Loucy (cell line): ENCODE data around the gene CSRP1.

Source experiments
- H2AFZ ChIP-seq: fragments of 200-600 bp; sonication (generic); 2 replicates; pipeline ENCODE4 v1.6.0; 2016; ENCODE audit warnings: antibody characterized with exemption, mild to moderate bottlenecking, low read length, moderate library complexity
- H3F3A ChIP-seq: fragments of 200-600 bp; 2 replicates; pipeline ENCODE4 v1.6.0; 2016; ENCODE audit warnings: antibody characterized with exemption, low read depth, mild to moderate bottlenecking
- H3K27me3 ChIP-seq: fragments of 200-600 bp; sonication (generic); 2 replicates; pipeline ENCODE4 v1.6.1; 2014; ENCODE audit warnings: low read length, mild to moderate bottlenecking; ENCODE audit not compliant: insufficient read depth, poor library complexity, severe bottlenecking
- H3K36me3 ChIP-seq: fragments of 200-600 bp; sonication (generic); 2 replicates; pipeline ENCODE4 v1.6.1; 2016; ENCODE audit warnings: low read length; ENCODE audit not compliant: insufficient read depth
- H3K4me1 ChIP-seq: fragments of 200-600 bp; sonication (generic); 2 replicates; pipeline ENCODE4 v1.5.1; 2014; ENCODE audit warnings: low read length, mild to moderate bottlenecking; ENCODE audit not compliant: insufficient read depth, poor library complexity, severe bottlenecking
- H3K4me2 ChIP-seq: fragments of 200-600 bp; sonication (generic); 2 replicates; pipeline ENCODE4 v1.6.0; 2014; ENCODE audit warnings: antibody characterized with exemption, low read length, low read depth, mild to moderate bottlenecking; ENCODE audit not compliant: poor library complexity, severe bottlenecking
- H3K4me3 ChIP-seq: fragments of 200-600 bp; sonication (generic); 2 replicates; pipeline ENCODE4 v1.5.1; 2014; ENCODE audit warnings: low read length, mild to moderate bottlenecking, mixed read lengths; ENCODE audit not compliant: poor library complexity, severe bottlenecking
- H3K79me2 ChIP-seq: fragments of 200-600 bp; sonication (generic); 2 replicates; pipeline ENCODE4 v1.6.1; 2014; ENCODE audit warnings: low read length; ENCODE audit not compliant: insufficient read depth
- H3K9ac ChIP-seq: fragments of 200-600 bp; sonication (generic); 2 replicates; pipeline ENCODE4 v1.6.0; 2014; ENCODE audit warnings: mild to moderate bottlenecking, low read depth, low read length, moderate library complexity; ENCODE audit not compliant: poor library complexity, severe bottlenecking
- H3K9me2 ChIP-seq: fragments of 200-600 bp; sonication (generic); replicated peaks from 2 replicates; pipeline ENCODE4 v1.6.1; 2016; ENCODE audit warnings: low read depth, low read length, mixed read lengths
- H3K9me3 ChIP-seq: fragments of 200-600 bp; sonication (generic); 2 replicates; pipeline ENCODE4 v1.6.1; 2014; ENCODE audit warnings: mild to moderate bottlenecking, antibody characterized with exemption, low read length, low read depth; ENCODE audit not compliant: insufficient read depth
- H4K20me1 ChIP-seq: fragments of 200-600 bp; sonication (generic); 2 replicates; pipeline ENCODE4 v1.6.0; 2014; ENCODE audit warnings: antibody characterized with exemption, low read length, mild to moderate bottlenecking; ENCODE audit not compliant: insufficient read depth, poor library complexity, severe bottlenecking
- EZH2phosphoT487 ChIP-seq: fragments of 200-600 bp; IDR thresholded peaks from 2 replicates; pipeline ENCODE4 v1.6.1; 2018; ENCODE audit warnings: antibody characterized with exemption, mild to moderate bottlenecking, moderate library complexity, borderline replicate concordance
- TF ChIP-seq, protein P1 (sequence below): fragments of 200-600 bp; sonication (generic); conservative IDR thresholded peaks from 2 replicates; pipeline ENCODE4 v1.5.1; 2014; ENCODE audit warnings: mild to moderate bottlenecking, antibody characterized with exemption, low read length

Gene CSRP1

DNA sequence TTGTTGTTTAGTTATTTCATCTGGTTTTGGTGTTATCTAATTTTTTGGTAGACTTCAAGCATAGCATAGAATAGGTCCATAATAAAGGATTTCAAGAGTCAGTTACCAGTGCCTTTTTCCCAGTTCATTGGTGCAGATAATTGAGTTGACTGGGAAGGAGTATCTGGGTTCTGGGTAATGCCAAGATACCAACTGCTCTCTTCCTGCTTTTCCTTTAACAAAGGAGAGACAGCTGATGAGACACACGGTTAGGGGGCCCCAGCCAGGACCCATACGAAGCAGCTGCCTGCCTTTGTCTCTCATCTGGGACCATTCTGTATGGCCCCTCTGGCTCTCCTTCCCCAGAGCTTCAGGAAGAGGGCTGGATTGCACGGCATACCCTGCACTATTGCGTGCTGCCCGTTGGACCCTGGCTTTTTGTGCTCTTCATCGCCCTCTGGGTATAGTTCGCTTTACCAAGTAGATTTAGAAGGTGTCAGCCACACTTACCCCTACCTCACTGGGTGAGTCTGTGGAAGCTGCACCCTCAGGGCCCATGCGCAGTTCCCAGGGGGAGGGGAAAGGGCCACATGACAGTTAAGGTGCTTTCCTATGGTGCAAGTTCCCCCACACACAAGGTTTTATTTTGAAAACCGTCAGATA lies 39.0 kb upstream of the CSRP1 start:
- Histone ChIP-seq H2AFZ (peak overlapping the region; percentile 81), H3K9me3 (no peaks in the 10 kb centered on the region)

DNA sequence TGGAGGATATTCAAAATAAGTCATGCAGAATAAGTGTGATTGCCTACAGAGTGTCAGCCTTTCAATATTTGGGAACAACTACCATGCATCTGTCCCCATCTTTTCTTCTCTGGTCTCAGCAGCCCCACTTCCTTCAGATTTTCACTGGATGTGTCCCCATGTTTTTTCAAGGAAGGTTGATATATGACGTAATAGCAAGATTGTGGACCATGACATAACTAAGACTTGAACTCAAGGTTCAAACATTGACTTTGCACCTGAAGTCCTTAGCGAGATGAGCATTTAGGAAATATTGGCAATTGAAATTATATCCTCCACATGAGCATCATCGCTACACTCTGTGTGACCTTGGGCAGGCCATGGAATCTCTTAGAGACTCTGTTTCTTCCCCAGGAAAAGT lies 37.8 kb upstream of the CSRP1 start:
- Histone ChIP-seq H3K4me1 (peaks cover 6% of the 10 kb centered on the region), H4K20me1 (no peaks in the 10 kb centered on the region), H3K9ac (no peak overlapping the region), H3K4me3 (no peak overlapping the region), H3F3A (no peaks in the 10 kb centered on the region), H3K9me3 (no peaks in the 10 kb centered on the region), H3K27me3 (peaks cover 13% of the 10 kb centered on the region), H3K36me3 (no peaks in the 10 kb centered on the region), H3K9me2 (no peaks in the 10 kb centered on the region), H3K79me2 (no peaks in the 10 kb centered on the region), H3K4me2 (no peak overlapping the region), H2AFZ (no peak overlapping the region)
- TF ChIP-seq EZH2phosphoT487 = no peak
- TF ChIP-seq, protein P1, sequence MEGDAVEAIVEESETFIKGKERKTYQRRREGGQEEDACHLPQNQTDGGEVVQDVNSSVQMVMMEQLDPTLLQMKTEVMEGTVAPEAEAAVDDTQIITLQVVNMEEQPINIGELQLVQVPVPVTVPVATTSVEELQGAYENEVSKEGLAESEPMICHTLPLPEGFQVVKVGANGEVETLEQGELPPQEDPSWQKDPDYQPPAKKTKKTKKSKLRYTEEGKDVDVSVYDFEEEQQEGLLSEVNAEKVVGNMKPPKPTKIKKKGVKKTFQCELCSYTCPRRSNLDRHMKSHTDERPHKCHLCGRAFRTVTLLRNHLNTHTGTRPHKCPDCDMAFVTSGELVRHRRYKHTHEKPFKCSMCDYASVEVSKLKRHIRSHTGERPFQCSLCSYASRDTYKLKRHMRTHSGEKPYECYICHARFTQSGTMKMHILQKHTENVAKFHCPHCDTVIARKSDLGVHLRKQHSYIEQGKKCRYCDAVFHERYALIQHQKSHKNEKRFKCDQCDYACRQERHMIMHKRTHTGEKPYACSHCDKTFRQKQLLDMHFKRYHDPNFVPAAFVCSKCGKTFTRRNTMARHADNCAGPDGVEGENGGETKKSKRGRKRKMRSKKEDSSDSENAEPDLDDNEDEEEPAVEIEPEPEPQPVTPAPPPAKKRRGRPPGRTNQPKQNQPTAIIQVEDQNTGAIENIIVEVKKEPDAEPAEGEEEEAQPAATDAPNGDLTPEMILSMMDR = no peak

More for the DNA sequence above, 39.0 kb upstream of the CSRP1 start:
- H3K27me3 ChIP-seq = peaks cover under 1% of the 10 kb centered on the region
- H3K4me2 ChIP-seq = peak overlapping the region; percentile 47
- peaks cover 6% of the 10 kb centered on the region for H3K4me1 ChIP-seq
- no peaks in the 10 kb centered on the region for H3F3A ChIP-seq
- no peaks in the 10 kb centered on the region for H3K9me2 ChIP-seq
- H3K36me3 ChIP-seq = no peaks in the 10 kb centered on the region
- peak overlapping the region; percentile 19 for H3K4me3 ChIP-seq
- TF ChIP-seq, protein P1 = peak; percentile 58
- no peak for TF ChIP-seq EZH2phosphoT487
- H4K20me1 ChIP-seq = no peaks in the 10 kb centered on the region
- H3K79me2 ChIP-seq = no peaks in the 10 kb centered on the region
- no peak overlapping the region for H3K9ac ChIP-seq

DNA sequence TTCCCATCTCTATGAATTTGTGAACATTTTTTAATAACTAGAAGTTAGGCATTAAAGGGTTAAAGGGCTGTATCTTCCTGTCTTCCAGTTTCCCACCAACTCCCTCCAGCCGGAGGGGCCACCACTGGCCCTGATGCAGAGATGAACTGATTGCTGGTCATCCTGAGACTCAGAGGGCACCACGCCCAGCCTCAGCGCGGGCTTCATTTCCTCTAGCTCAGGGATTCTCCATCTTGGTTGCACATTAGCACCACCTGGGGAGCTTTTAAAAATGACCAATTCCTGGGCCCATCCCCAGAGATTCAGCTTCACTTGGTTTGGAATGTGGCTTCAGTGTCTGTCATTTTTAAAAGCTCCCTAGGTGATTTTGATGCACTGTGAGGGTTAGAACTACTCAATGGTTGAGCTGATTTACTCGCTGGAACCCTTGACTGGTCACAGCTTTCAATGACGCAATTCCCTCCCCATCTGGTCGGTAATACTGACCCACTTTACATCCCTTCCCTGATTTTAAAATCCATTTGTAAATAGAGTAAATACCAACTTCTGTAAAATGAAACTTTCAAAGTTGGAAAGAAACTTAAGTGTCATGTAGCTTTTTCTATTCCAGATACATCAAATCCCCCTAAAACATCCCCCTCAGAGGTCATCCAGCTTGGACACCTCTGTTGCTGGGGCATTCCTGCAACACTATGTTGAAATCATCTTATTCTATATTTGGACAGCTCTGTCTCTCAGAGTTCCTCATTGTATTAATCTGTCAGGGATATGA lies 37.1 kb upstream of the CSRP1 start:
- Histone ChIP-seq H3K4me2 (no peak overlapping the region), H3K9me3 (no peaks in the 10 kb centered on the region), H3K9me2 (no peaks in the 10 kb centered on the region), H3K79me2 (no peaks in the 10 kb centered on the region), H3F3A (no peaks in the 10 kb centered on the region), H2AFZ (no peak overlapping the region), H3K36me3 (no peaks in the 10 kb centered on the region), H3K4me3 (no peak overlapping the region), H3K27me3 (peaks cover 20% of the 10 kb centered on the region), H3K4me1 (peaks cover 6% of the 10 kb centered on the region), H4K20me1 (no peaks in the 10 kb centered on the region), H3K9ac (no peak overlapping the region)
- TF ChIP-seq, protein P1 = no peak
- TF ChIP-seq EZH2phosphoT487 = no peak
